Adipose tissue (tissue), 3 donors: Measurements from ENCODE around the gene CXCR6. TPM values are rescaled to one million over a fixed set of nuclear protein-coding genes. Genes with fewer than 3 reads are reported as not detected.

Experiments
- H3K27ac ChIP-seq: one replicate; pipeline ENCODE4 v1.5.1; 2013; ENCODE audit warnings: low read depth, low read length
- WGBS, 3 donors: extraction: QIAGEN DNeasy Blood & Tissue Kit; methylation state at CpG; one replicate each; pipeline ENCODE4 v1.1.7; 2013; 5-methylcytosine and 5-hydroxymethylcytosine counted together
- polyA plus RNA-seq, 3 donors: library from polyadenylated mRNA; stranded (reverse); fragments of 200-250 nt; gene quantifications; one replicate each; pipeline ENCODE4 v1.2.3, GENCODE V29; 2013
- donor health status: healthy with polysubstance abuse.
- donor health status: Bipolar disorder and iron deficiency.
- donor health status: healthy.

The CXCR6 gene
- polyA plus RNA-seq, 3 donors = 0.22 to 1.1 (median 0.22) TPM

GRCh38 chr3:45942051-45942825, 1.0 kb upstream of the CXCR6 start:
- H3K27ac ChIP-seq = no peak overlapping the region
- 60 to 69% (median 65%) methylated on average over 6 of the region's 6 CpGs for WGBS, 3 donors

- 83 to 90% (median 85%) methylated on average over 5 of the region's 5 CpGs for WGBS, 3 donors
- no peak overlapping the region for H3K27ac ChIP-seq
These were observed 1.8 kb downstream of the CXCR6 start for GRCh38 chr3:45944830-45945620.

GRCh38 chr3:45946307-45946706, 3.0 kb downstream of the CXCR6 start:
- WGBS, 3 donors = 91 to 100% (median 93%) methylated on average over 1 of the region's 1 CpG
- H3K27ac ChIP-seq = no peak overlapping the region

- WGBS, 3 donors = 86 to 89% (median 88%) methylated on average over 3 of the region's 3 CpGs
- H3K27ac ChIP-seq = no peak overlapping the region
These were observed 3.6 kb downstream of the CXCR6 start for GRCh38 chr3:45946875-45947274.

GRCh38 chr3:45947361-45947760, 4.1 kb downstream of the CXCR6 start:
- WGBS, 3 donors = 95 to 97% (median 95%) methylated on average over 3 of the region's 3 CpGs
- H3K27ac ChIP-seq = no peak overlapping the region

GRCh38 chr3:45948311-45948781, 5.1 kb downstream of the CXCR6 start:
- 70 to 92% (median 77%) methylated on average over 6 of the region's 6 CpGs for WGBS, 3 donors
- H3K27ac ChIP-seq = no peak overlapping the region

GRCh38 chr3:45948881-45949280, 5.6 kb downstream of the CXCR6 start:
- WGBS, 3 donors = 95 to 96% (median 96%) methylated on average over 6 of the region's 6 CpGs
- H3K27ac ChIP-seq = no peak overlapping the region

GRCh38 chr3:45949432-45949831, 6.2 kb downstream of the CXCR6 start:
- H3K27ac ChIP-seq = no peak overlapping the region

GRCh38 chr3:45950131-45950530, 6.9 kb downstream of the CXCR6 start:
- no peak overlapping the region for H3K27ac ChIP-seq
- 94 to 100% (median 98%) methylated on average over 2 of the region's 2 CpGs for WGBS, 3 donors

More at GRCh38 chr3:45949432-45949831, 6.2 kb downstream of the CXCR6 start:
- WGBS, 3 donors = 92 to 96% (median 95%) methylated on average over 4 of the region's 4 CpGs

- 92 to 97% (median 93%) methylated on average over 6 of the region's 6 CpGs for WGBS, 3 donors
- H3K27ac ChIP-seq = no peak overlapping the region
These were observed 7.7 kb downstream of the CXCR6 start for GRCh38 chr3:45950686-45951600.

GRCh38 chr3:45951946-45952345, 8.7 kb downstream of the CXCR6 start:
- no peak overlapping the region for H3K27ac ChIP-seq
- 80 to 89% (median 85%) methylated on average over 6 of the region's 6 CpGs for WGBS, 3 donors

GRCh38 chr3:45952456-45952855, 9.2 kb downstream of the CXCR6 start:
- no peak overlapping the region for H3K27ac ChIP-seq
- WGBS, 3 donors = 52 to 89% (median 64%) methylated on average over 4 of the region's 4 CpGs

GRCh38 chr3:45953536-45953935, 10.3 kb downstream of the CXCR6 start:
- WGBS, 3 donors = 73 to 92% (median 85%) methylated on average over 4 of the region's 4 CpGs

GRCh38 chr3:45954306-45954705, 11.0 kb downstream of the CXCR6 start:
- no peak overlapping the region for H3K27ac ChIP-seq
- 96 to 100% (median 97%) methylated on average over 3 of the region's 3 CpGs for WGBS, 3 donors

More at GRCh38 chr3:45953536-45953935, 10.3 kb downstream of the CXCR6 start:
- H3K27ac ChIP-seq = no peak overlapping the region

- 86 to 94% (median 88%) methylated on average over 11 of the region's 11 CpGs for WGBS, 3 donors
- H3K27ac ChIP-seq = no peak overlapping the region
These were observed 11.9 kb downstream of the CXCR6 start for GRCh38 chr3:45955017-45955647.

- whole genome bisulfite sequencing, 3 donors = 90 to 97% (median 94%) methylated on average over 4 of the region's 4 CpGs
- H3K27ac ChIP-seq = no peak overlapping the region
These were observed 12.4 kb downstream of the CXCR6 start for GRCh38 chr3:45955706-45956105.

- H3K27ac ChIP-seq = no peak overlapping the region
- WGBS, 3 donors = 72 to 81% (median 80%) methylated on average over 5 of the region's 5 CpGs
These were observed 14.3 kb downstream of the CXCR6 start for GRCh38 chr3:45957586-45957985.

- 90 to 97% (median 93%) methylated on average over 6 of the region's 6 CpGs for WGBS, 3 donors
- no peak overlapping the region for H3K27ac ChIP-seq
These were observed 15.1 kb downstream of the CXCR6 start for GRCh38 chr3:45958321-45958791.
